ENCODE measurements around the gene SAE1. TPM values are rescaled to one million over a fixed set of nuclear protein-coding genes. Genes with fewer than 3 reads are reported as not detected.

SAE1 gene
- total RNA-seq, 2 donors from 2014 or later, result 14.5 to 21.5 TPM

DNA sequence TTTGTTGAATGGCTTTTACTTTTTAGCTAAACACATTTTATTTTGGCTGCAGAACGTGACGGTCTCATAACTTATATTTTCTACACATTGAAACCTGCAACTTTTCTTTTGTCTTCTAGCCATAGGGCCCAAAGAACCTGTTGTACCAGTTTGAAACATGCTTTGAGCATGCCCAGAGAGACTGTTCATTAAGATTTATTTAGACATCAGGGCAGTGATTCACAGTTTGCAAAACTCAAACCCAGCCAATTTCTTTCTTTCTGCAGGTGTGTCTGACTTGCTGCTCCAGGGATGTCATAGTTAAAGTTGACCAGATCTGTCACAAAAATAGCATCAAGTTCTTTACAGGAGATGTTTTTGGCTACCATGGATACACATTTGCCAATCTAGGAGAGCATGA, 22.0 kb downstream of the SAE1 start:
- intact Hi-C loops (cut with DNase I), result no loop called here
- Histone ChIP-seq H3K9me3 (no peaks in the 10 kb centered on the region), H3K27ac (peak overlapping the region in 3 of 4 donors; percentile 15 to 45 (median 20)), H3K4me3 (no peak overlapping the region), H3K27me3 (no peaks in the 10 kb centered on the region), H3K4me1 (peaks cover 19% of the 10 kb centered on the region), H3K36me3 (replicated peaks in 1 of 2; ENCODE audit: insufficient read depth in 1 of 2, low read depth in 2 of 2) (peaks cover 0 to 7% of the 10 kb centered on the region in 2 donors)
- TF ChIP-seq POLR2A (IDR thresholded peaks at IDR 0.05), result no peak
- TF ChIP-seq, protein P1, sequence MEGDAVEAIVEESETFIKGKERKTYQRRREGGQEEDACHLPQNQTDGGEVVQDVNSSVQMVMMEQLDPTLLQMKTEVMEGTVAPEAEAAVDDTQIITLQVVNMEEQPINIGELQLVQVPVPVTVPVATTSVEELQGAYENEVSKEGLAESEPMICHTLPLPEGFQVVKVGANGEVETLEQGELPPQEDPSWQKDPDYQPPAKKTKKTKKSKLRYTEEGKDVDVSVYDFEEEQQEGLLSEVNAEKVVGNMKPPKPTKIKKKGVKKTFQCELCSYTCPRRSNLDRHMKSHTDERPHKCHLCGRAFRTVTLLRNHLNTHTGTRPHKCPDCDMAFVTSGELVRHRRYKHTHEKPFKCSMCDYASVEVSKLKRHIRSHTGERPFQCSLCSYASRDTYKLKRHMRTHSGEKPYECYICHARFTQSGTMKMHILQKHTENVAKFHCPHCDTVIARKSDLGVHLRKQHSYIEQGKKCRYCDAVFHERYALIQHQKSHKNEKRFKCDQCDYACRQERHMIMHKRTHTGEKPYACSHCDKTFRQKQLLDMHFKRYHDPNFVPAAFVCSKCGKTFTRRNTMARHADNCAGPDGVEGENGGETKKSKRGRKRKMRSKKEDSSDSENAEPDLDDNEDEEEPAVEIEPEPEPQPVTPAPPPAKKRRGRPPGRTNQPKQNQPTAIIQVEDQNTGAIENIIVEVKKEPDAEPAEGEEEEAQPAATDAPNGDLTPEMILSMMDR (IDR thresholded peaks at IDR 0.05), result no peak
- DNase-seq (peak in 3 of 4 donors; percentile 14 to 37 (median 31)), ATAC-seq (peak; percentile 66)
- WGBS, 2 donors, result 29 to 38% methylated on average over 2 of the region's 2 CpGs

GRCh38 chr19:47153266-47153665, 22.6 kb downstream of the SAE1 start:
- DNase-seq, result no peak
- 45 to 62% methylated on average over 2 of the region's 2 CpGs for WGBS, 2 donors
- intact Hi-C loops (cut with DNase I), result no loop called here
- Histone ChIP-seq H3K4me3 (no peak overlapping the region), H3K36me3 (replicated peaks in 1 of 2; ENCODE audit: insufficient read depth in 1 of 2, low read depth in 2 of 2) (peaks cover 0 to 5% of the 10 kb centered on the region in 2 donors), H3K9me3 (no peaks in the 10 kb centered on the region), H3K27ac (peak overlapping the region in 2 of 4 donors; percentile 15 to 20), H3K27me3 (no peaks in the 10 kb centered on the region), H3K4me1 (peaks cover 26% of the 10 kb centered on the region)
- no peak for ATAC-seq
- no peak for TF ChIP-seq POLR2A (IDR thresholded peaks at IDR 0.05)
- TF ChIP-seq, protein P1 (IDR thresholded peaks at IDR 0.05), result no peak

- WGBS, 2 donors, result 76 to 90% methylated on average over 7 of the region's 7 CpGs
- intact Hi-C loops (cut with DNase I), result no loop called here
- TF ChIP-seq, protein P1 (IDR thresholded peaks at IDR 0.05), result no peak
- TF ChIP-seq POLR2A (IDR thresholded peaks at IDR 0.05), result no peak
- H3K9me3 ChIP-seq, result no peaks in the 10 kb centered on the region
- no peak for DNase-seq
- no peak overlapping the region for H3K4me3 ChIP-seq
- no peak overlapping the region for H3K27ac ChIP-seq
- no peaks in the 10 kb centered on the region for H3K27me3 ChIP-seq
- ATAC-seq, result no peak
- peaks cover 0 to 5% of the 10 kb centered on the region in 2 donors for H3K36me3 ChIP-seq (replicated peaks in 1 of 2; ENCODE audit: insufficient read depth in 1 of 2, low read depth in 2 of 2)
- peaks cover 28% of the 10 kb centered on the region for H3K4me1 ChIP-seq
Measured at GRCh38 chr19:47155148-47155547, 24.5 kb downstream of the SAE1 start.

- no peak overlapping the region for H3K4me3 ChIP-seq
- DNase-seq, result no peak
- no peaks in the 10 kb centered on the region for H3K27me3 ChIP-seq
- 58 to 73% methylated on average over 7 of the region's 7 CpGs for WGBS, 2 donors
- no peak for ATAC-seq
- intact Hi-C loops (cut with DNase I), result no loop called here
- no peak for TF ChIP-seq POLR2A (IDR thresholded peaks at IDR 0.05)
- TF ChIP-seq, protein P1 (IDR thresholded peaks at IDR 0.05), result no peak
- no peaks in the 10 kb centered on the region for H3K9me3 ChIP-seq
- peaks cover 27% of the 10 kb centered on the region for H3K4me1 ChIP-seq
- H3K36me3 ChIP-seq (replicated peaks in 1 of 2; ENCODE audit: insufficient read depth in 1 of 2, low read depth in 2 of 2), result peaks cover 0 to 6% of the 10 kb centered on the region in 2 donors
- peak overlapping the region in 3 of 4 donors; percentile 42 to 60 (median 53) for H3K27ac ChIP-seq
Measured at GRCh38 chr19:47156861-47157430, 26.3 kb downstream of the SAE1 start.
